Lower leg skin (tissue), 4 donors: Measurements from ENCODE around the gene NUDT4. TPM values are rescaled to one million over a fixed set of nuclear protein-coding genes. Genes with fewer than 3 reads are reported as not detected.

ENCODE experiments used
- DNase-seq, 2 donors: peaks; one replicate each; pipeline ENCODE4 v3.0.0-alpha.2; 2019; ENCODE audit warnings: low spot score in 2 of 2
- H3K4me3 ChIP-seq: fragments of 200-600 bp; sonication (generic); 2 replicates; pipeline ENCODE4 v1.5.1; 2017; ENCODE audit warnings: mild to moderate bottlenecking, low read depth; ENCODE audit not compliant: poor library complexity, severe bottlenecking
- POLR2A ChIP-seq, 2 donors: fragments of 450-650 bp; IDR thresholded peaks; one replicate each; pipeline ENCODE4 v1.6.1; 2016 to 2017; ENCODE audit warnings: antibody characterized with exemption in 2 of 2, mild to moderate bottlenecking in 1 of 2, moderate library complexity in 1 of 2
- WGBS, 2 donors: methylation state at CpG; one replicate each; pipeline ENCODE4 v1.1.5; 2018; 5-methylcytosine and 5-hydroxymethylcytosine counted together
- intact Hi-C: fragments of 100-400 bp; cut with DNase I; formaldehyde crosslinking; loops from one replicate; pipeline ENCODE4 v1.15.0; 2023; ENCODE audit warnings: low total_unique reads
- total RNA-seq, 4 donors: library from RNA; depleted of rRNA; stranded (reverse); fragments of >200 nt; gene quantifications; one replicate each; pipeline ENCODE4 v1.1.0, GENCODE V29; 2016
- TF ChIP-seq, protein P1 (sequence below), 3 donors: fragments of 450-650 bp; IDR thresholded peaks; one replicate each; pipeline ENCODE4 v1.5.1; 2016; ENCODE audit warnings: antibody characterized with exemption in 3 of 3, mild to moderate bottlenecking in 3 of 3, moderate library complexity in 2 of 3

NUDT4 gene
- total RNA-seq, 4 donors from 2014 or later: 24.7 to 62.8 (median 34.2) TPM

GRCh38 chr12:93351726-93352125 is 26.0 kb upstream of the NUDT4 start:
- TF ChIP-seq, protein P1, sequence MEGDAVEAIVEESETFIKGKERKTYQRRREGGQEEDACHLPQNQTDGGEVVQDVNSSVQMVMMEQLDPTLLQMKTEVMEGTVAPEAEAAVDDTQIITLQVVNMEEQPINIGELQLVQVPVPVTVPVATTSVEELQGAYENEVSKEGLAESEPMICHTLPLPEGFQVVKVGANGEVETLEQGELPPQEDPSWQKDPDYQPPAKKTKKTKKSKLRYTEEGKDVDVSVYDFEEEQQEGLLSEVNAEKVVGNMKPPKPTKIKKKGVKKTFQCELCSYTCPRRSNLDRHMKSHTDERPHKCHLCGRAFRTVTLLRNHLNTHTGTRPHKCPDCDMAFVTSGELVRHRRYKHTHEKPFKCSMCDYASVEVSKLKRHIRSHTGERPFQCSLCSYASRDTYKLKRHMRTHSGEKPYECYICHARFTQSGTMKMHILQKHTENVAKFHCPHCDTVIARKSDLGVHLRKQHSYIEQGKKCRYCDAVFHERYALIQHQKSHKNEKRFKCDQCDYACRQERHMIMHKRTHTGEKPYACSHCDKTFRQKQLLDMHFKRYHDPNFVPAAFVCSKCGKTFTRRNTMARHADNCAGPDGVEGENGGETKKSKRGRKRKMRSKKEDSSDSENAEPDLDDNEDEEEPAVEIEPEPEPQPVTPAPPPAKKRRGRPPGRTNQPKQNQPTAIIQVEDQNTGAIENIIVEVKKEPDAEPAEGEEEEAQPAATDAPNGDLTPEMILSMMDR (IDR thresholded peaks at IDR 0.05): no peak
- TF ChIP-seq POLR2A (IDR thresholded peaks at IDR 0.05): no peak
- intact Hi-C loops: no loop called here
- peak in 1 of 2 donors; percentile 25 for DNase-seq
- WGBS, 2 donors: 91 to 93% methylated on average over 1 of the region's 1 CpG
- H3K4me3 ChIP-seq: no peak overlapping the region

GRCh38 chr12:93352321-93352720 is 25.4 kb upstream of the NUDT4 start:
- no peak overlapping the region for H3K4me3 ChIP-seq
- intact Hi-C loops: no loop called here
- 72 to 83% methylated on average over 8 of the region's 8 CpGs for WGBS, 2 donors
- no peak for DNase-seq
- no peak for TF ChIP-seq POLR2A (IDR thresholded peaks at IDR 0.05)
- TF ChIP-seq, protein P1 (IDR thresholded peaks at IDR 0.05): no peak

GRCh38 chr12:93356214-93356613 is 21.5 kb upstream of the NUDT4 start:
- TF ChIP-seq POLR2A (IDR thresholded peaks at IDR 0.05): no peak
- TF ChIP-seq, protein P1 (IDR thresholded peaks at IDR 0.05): no peak
- no peak overlapping the region for H3K4me3 ChIP-seq
- peak in 1 of 2 donors; percentile 25 for DNase-seq
- WGBS, 2 donors: 82 to 93% methylated on average over 8 of the region's 8 CpGs
- intact Hi-C loops: no loop called here

- intact Hi-C loops: no loop called here
- H3K4me3 ChIP-seq: no peak overlapping the region
- 96 to 98% methylated on average over 2 of the region's 2 CpGs for WGBS, 2 donors
- no peak for DNase-seq
- TF ChIP-seq POLR2A (IDR thresholded peaks at IDR 0.05): no peak
- TF ChIP-seq, protein P1 (IDR thresholded peaks at IDR 0.05): no peak
Observed at GRCh38 chr12:93358058-93358457, 19.7 kb upstream of the NUDT4 start.

GRCh38 chr12:93358821-93359220 is 18.9 kb upstream of the NUDT4 start:
- no peak overlapping the region for H3K4me3 ChIP-seq
- DNase-seq: no peak
- WGBS, 2 donors: 94 to 95% methylated on average over 2 of the region's 2 CpGs
- intact Hi-C loops: no loop called here
- no peak for TF ChIP-seq POLR2A (IDR thresholded peaks at IDR 0.05)
- TF ChIP-seq, protein P1 (IDR thresholded peaks at IDR 0.05): no peak

DNA sequence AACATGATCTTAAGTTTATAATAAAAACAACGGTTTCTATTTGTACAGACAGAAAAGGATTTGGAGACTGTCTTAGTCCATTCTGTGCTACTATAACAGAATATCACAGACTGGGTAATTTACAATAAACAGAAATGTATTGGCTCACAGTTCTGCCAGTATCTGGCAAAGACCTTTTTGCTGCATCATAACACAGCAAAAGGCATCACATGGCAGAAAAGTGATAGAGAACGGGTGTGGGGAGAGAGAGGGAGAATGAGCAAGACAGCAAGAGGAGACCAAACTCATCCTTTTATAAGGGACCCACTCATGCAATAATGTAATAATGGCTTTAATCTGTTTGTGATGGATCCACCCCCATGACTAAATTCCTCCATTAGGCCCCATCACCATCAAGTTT is 17.0 kb upstream of the NUDT4 start:
- WGBS, 2 donors: 69 to 71% methylated on average over 2 of the region's 2 CpGs
- intact Hi-C loops: no loop called here
- H3K4me3 ChIP-seq: no peak overlapping the region
- TF ChIP-seq, protein P1 (IDR thresholded peaks at IDR 0.05): no peak
- TF ChIP-seq POLR2A (IDR thresholded peaks at IDR 0.05): no peak
- no peak for DNase-seq
